Activated T-helper 2 cell treated with anti-CD3 and anti-CD28 coated beads, Interferon-gamma antibody, Interleukin-2, Interleukin-4, amounts not matched to agents 10 μg/mL and 5 μg/mL and 100 μg/mL, durations not matched to agents 14 hours and 24 hours and 36 hours (primary cell): Measurements from ENCODE around the gene MAP3K7CL. TPM values are rescaled to one million over a fixed set of nuclear protein-coding genes. Genes with fewer than 3 reads are reported as not detected.

Source experiments
- DNase-seq: peaks from one replicate; pipeline ENCODE4 v3.0.0; 2021; ENCODE audit warnings: low spot score
- H3K27ac Mint-ChIP-seq: one replicate; pipeline ENCODE4 v1.8.0; 2021; ENCODE audit warnings: mixed read lengths
- H3K27me3 Mint-ChIP-seq: one replicate; pipeline ENCODE4 v1.8.0; 2021; ENCODE audit warnings: low read depth, mixed read lengths
- H3K36me3 Mint-ChIP-seq: one replicate; pipeline ENCODE4 v1.8.0; 2021; ENCODE audit warnings: low read depth, mixed read lengths
- H3K4me1 Mint-ChIP-seq: one replicate; pipeline ENCODE4 v1.8.0; 2021; ENCODE audit warnings: low read depth, mixed read lengths
- H3K4me3 Mint-ChIP-seq: one replicate; pipeline ENCODE4 v1.8.0; 2021; ENCODE audit warnings: low read depth, mild to moderate bottlenecking, moderate library complexity, mixed read lengths
- H3K9me3 Mint-ChIP-seq: one replicate; pipeline ENCODE4 v1.8.0; 2021; ENCODE audit warnings: mixed read lengths
- intact Hi-C: fragments of 100-400 bp; cut with micrococcal nuclease; formaldehyde crosslinking; loops from one replicate; pipeline ENCODE4 v1.15.1; 2023
- total RNA-seq: library from RNA; stranded (reverse); gene quantifications from 2 replicates; pipeline ENCODE4 v1.2.3, GENCODE V29; 2022

Gene MAP3K7CL
- total RNA-seq, 1 donor from 2014 or later = 3.3 TPM

DNA sequence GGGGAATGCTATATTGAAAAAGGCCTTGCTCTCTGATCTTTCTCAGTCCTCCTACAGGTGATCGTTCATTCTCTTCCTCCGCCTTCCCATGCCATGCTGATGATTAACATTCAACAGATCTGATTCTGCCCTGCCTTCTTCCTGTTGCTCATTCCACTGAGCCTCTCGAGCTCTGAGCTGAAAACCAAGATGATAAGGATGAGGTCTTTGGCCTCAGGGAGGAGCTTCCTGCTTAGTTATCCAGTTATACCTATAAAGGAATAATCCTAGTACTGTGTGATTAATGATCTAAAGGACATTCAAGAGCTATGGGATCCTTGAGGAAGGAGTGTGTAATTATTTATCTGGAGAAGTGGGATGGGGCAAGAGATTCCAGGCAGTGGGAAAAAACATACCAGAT is 25.2 kb upstream of the MAP3K7CL start:
- Mint-ChIP-seq H3K9me3 (no peaks in the 10 kb centered on the region), H3K4me1 (peaks cover 10% of the 10 kb centered on the region), H3K27me3 (peaks cover 3% of the 10 kb centered on the region), H3K36me3 (peaks cover 8% of the 10 kb centered on the region), H3K27ac (no peak overlapping the region), H3K4me3 (no peak overlapping the region)
- intact Hi-C loops = no loop called here
- DNase-seq = no peak

DNA sequence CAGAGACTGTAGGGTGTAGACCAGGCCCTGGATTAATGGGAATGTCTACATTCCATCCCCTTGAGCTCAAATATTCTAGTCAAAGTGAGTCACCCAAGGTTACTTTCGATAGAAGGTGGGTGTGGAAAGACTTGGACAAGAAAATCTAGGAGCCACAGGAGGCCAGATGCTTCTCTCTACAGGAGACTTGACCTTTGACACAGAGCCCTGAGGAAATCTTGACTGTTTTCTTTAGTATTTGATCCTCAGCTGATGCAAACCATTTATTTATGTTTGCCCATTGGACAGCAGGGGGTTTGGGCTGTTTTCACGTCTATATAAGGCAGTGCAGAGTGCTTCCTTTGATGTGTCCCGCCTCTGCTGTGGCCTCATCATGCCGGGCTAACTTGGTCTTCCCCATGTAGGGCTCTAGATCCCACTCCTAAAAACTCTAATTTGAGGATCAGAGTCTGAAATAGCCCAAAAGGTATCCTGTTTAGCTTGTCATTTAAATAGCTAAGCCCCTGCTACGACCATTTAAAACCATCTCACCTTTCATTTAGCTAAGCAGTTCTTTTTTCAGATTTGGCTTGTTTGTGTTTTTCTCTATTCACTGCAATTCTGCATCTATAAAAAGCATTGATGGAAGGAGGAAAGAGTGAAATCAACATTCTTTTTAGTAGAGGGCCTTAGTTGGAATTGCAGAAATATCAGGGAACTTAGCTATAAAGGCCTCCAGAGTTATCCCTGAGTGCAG is 15.5 kb upstream of the MAP3K7CL start:
- H3K27ac Mint-ChIP-seq = no peak overlapping the region
- H3K4me1 Mint-ChIP-seq = no peaks in the 10 kb centered on the region
- no peaks in the 10 kb centered on the region for H3K9me3 Mint-ChIP-seq
- no peak for DNase-seq
- H3K4me3 Mint-ChIP-seq = no peak overlapping the region
- intact Hi-C loops = no loop called here
- H3K27me3 Mint-ChIP-seq = no peaks in the 10 kb centered on the region
- no peaks in the 10 kb centered on the region for H3K36me3 Mint-ChIP-seq

DNA sequence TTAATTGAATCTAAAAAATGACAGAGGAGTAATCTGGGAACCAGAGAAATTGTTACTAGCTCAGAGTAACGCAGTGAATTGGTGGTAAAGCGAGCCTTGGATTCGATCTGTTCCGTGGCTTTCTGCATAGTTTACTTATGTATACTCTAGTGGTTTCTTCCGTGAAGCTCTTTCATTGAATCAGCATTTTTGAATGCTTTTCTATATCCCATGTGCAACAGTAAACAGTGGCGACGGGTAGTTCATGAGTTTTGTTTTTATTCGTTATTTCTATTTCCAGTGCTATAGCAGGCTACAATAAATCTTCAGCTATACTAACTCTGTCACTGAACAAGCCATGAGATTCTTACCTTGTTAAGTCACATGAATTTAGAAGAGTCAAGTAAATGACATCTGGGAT is 14.5 kb upstream of the MAP3K7CL start:
- Mint-ChIP-seq H3K27me3 (no peaks in the 10 kb centered on the region), H3K9me3 (no peaks in the 10 kb centered on the region), H3K36me3 (no peaks in the 10 kb centered on the region), H3K4me3 (no peak overlapping the region), H3K4me1 (no peaks in the 10 kb centered on the region), H3K27ac (no peak overlapping the region)
- intact Hi-C loops = no loop called here
- no peak for DNase-seq

DNA sequence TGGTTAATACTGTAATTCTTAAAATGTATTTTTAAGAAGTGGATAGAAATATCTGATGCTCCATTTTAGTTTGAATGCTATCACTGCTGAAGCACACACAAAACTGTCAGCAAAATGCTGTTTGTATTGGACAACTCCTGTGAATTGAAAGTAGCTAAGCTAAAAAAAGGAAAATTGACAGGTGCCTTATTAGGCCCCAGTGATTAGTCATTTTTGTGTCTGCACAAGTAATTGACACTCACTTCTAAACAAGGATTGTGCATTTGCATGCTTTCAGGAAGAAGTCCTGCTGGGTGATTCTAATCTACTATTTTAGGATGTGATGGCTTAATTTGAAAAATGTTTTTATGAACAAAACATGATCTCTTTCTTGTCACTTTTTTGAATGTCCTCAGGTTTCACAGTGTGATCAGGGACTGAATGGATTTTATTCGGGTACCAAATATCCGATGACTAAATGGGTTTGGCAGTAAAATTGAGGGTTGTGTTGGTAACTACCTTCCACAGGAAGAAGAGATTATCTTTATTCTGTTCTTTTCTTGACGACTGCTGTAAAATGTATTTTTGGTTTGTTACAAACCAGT is 13.0 kb upstream of the MAP3K7CL start:
- Mint-ChIP-seq H3K4me1 (no peaks in the 10 kb centered on the region), H3K9me3 (no peaks in the 10 kb centered on the region), H3K36me3 (no peaks in the 10 kb centered on the region), H3K27ac (no peak overlapping the region), H3K4me3 (no peak overlapping the region), H3K27me3 (no peaks in the 10 kb centered on the region)
- intact Hi-C loops = no loop called here
- no peak for DNase-seq

DNA sequence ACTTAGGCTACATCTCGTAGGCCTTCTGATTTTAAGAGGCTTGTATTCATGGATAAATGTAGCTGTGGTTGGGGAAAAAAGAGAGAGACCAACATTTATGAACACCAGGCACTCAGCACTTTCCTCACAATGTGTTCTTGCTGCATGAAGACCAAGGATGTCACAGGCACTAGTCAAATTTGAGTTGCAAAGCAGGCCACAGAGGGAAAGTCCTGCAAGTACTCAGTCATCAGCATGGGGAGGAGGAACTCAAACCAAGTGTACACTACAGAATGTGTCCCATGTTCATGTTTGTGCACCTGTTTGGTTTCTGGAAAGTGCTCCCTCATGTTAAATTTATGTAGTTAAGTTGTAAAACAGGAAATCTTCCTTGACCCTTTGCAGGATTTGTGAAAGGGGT is 8.7 kb upstream of the MAP3K7CL start:
- Mint-ChIP-seq H3K4me3 (no peak overlapping the region), H3K9me3 (no peaks in the 10 kb centered on the region), H3K27me3 (peaks cover 1% of the 10 kb centered on the region), H3K36me3 (no peaks in the 10 kb centered on the region), H3K4me1 (peaks cover 4% of the 10 kb centered on the region), H3K27ac (no peak overlapping the region)
- intact Hi-C loops = no loop called here
- DNase-seq = no peak

DNA sequence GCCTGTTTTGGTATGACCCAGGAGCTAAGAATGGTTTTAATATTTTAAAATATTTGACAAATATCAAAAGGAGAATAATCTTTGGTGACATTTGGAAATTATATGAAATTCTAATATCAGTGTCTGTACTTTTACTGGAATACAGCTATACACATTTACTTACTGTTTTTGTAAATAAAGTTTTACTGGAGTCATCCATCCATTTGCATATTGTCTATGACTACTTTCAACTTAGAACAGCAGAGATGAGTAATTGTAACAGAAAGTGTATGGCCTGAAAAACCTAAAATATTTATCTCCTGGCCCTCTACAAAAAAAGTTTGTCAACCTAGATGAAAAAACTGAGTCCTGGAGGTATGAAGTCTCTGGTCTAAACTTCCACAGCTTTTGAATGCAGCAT is 5.8 kb upstream of the MAP3K7CL start:
- no peaks in the 10 kb centered on the region for H3K36me3 Mint-ChIP-seq
- peaks cover 4% of the 10 kb centered on the region for H3K27me3 Mint-ChIP-seq
- no peak for DNase-seq
- H3K4me1 Mint-ChIP-seq = peaks cover 4% of the 10 kb centered on the region
- no peak overlapping the region for H3K27ac Mint-ChIP-seq
- no peaks in the 10 kb centered on the region for H3K9me3 Mint-ChIP-seq
- no peak overlapping the region for H3K4me3 Mint-ChIP-seq
- intact Hi-C loops = no loop called here

DNA sequence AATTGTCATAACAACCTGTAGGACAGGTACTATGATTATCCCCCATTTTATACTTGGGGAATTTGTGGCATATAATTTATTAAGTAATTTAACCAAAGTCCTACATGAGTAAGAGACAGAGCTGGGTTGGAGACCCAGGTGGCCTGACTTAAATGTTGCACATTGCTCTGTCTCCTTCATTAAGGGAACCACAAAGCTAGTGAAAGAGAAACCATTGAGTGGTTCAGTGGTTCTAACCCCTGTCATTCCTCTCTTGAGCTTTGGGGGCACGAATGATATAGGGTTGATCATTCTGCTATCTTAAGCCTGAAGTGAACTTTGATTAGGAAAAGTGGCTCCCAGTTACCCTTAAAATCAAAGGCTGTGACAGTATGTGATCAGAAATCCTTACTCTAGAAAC is 5.3 kb upstream of the MAP3K7CL start:
- Mint-ChIP-seq H3K9me3 (no peaks in the 10 kb centered on the region), H3K27me3 (peaks cover 6% of the 10 kb centered on the region), H3K4me1 (peaks cover 7% of the 10 kb centered on the region), H3K36me3 (no peaks in the 10 kb centered on the region), H3K4me3 (no peak overlapping the region), H3K27ac (no peak overlapping the region)
- no peak for DNase-seq
- intact Hi-C loops = no loop called here

DNA sequence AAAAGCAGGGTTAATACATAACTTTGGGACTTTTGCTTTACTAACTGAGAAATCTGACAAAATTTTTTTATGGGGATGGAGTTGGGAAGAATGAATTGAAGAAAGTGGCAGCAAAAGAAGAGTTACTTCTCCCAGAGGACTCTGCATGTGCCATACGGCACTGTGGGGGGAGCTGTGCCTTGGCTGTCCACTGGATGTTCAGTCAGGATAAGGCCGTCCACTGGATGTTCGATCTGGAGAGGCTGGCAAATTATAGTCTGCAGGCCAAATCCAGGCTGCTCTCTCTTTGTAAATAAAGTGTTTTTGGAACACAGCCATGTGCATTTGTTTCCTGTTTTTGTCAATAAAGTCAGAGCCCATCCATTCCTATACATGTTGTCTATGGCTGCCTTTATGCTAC is 4.5 kb upstream of the MAP3K7CL start:
- H3K9me3 Mint-ChIP-seq = no peaks in the 10 kb centered on the region
- H3K36me3 Mint-ChIP-seq = no peaks in the 10 kb centered on the region
- H3K27ac Mint-ChIP-seq = no peak overlapping the region
- intact Hi-C loops = no loop called here
- H3K4me3 Mint-ChIP-seq = no peak overlapping the region
- no peak for DNase-seq
- H3K27me3 Mint-ChIP-seq = peaks cover 12% of the 10 kb centered on the region
- peaks cover 12% of the 10 kb centered on the region for H3K4me1 Mint-ChIP-seq

DNA sequence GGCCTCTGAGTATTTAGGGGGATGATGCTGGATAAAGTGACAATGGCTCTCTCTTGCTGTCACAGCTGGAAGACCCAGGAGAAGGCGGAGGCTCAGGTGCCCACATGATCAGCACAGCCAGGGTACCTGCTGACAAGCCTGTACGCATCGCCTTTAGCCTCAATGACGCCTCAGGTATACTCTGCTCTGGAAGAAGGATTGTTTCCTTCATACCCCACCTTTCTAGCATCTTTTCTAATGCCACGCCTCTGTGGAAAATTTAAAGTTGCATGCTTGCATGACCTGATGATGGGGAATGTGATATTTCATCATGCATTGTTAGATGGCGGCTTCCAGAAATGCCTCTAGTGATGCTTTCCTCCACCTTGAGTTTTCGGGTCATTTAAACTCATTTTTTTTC is 2.8 kb downstream of the MAP3K7CL start:
- H3K4me1 Mint-ChIP-seq = peaks cover 8% of the 10 kb centered on the region
- intact Hi-C loops = no loop called here
- DNase-seq = no peak
- no peak overlapping the region for H3K4me3 Mint-ChIP-seq
- H3K27ac Mint-ChIP-seq = no peak overlapping the region
- H3K9me3 Mint-ChIP-seq = no peaks in the 10 kb centered on the region
- peaks cover 26% of the 10 kb centered on the region for H3K27me3 Mint-ChIP-seq
- no peaks in the 10 kb centered on the region for H3K36me3 Mint-ChIP-seq

DNA sequence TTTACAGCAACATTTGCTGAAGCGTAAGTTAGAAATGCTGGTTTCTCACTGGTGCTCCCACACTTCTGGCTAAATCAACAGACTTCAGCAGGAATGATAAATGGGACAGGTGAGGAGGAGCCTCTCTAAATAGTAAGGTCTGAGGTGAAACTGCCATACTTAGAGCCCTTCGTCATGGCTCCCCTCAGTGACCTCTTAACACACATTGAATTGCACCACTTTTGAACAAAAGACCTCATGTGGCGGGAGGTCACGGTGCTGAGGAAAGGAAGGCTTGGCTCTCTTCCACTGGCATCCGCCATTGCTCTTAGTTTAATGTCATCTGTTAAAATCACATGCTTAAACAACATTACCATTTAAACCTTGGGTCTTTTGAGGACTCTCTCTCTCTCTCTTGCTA is 3.4 kb downstream of the MAP3K7CL start:
- H3K27me3 Mint-ChIP-seq = peaks cover 26% of the 10 kb centered on the region
- no peaks in the 10 kb centered on the region for H3K36me3 Mint-ChIP-seq
- no peak overlapping the region for H3K27ac Mint-ChIP-seq
- no peak overlapping the region for H3K4me3 Mint-ChIP-seq
- peaks cover 8% of the 10 kb centered on the region for H3K4me1 Mint-ChIP-seq
- no peaks in the 10 kb centered on the region for H3K9me3 Mint-ChIP-seq
- no peak for DNase-seq
- intact Hi-C loops = no loop called here

DNA sequence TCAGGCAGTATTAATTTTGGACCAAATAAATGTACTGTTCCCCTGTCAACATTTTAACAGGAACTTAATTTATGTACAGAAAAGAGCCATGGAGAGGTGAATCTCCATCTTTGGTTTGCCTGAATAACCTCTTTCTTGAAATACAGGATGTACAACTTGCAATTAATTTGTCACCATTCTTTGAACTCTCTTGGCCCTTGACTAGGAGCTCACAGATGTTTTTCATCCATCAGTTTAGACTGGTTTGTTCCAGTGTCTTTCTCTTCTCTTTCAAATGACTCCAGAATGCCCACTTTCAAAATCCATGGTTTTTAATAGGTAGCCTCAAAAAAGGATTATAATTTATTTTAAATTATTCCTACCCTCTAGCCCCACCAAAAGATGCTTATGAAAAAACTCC is 5.0 kb downstream of the MAP3K7CL start:
- peaks cover 2% of the 10 kb centered on the region for H3K4me1 Mint-ChIP-seq
- no peak overlapping the region for H3K4me3 Mint-ChIP-seq
- no peaks in the 10 kb centered on the region for H3K9me3 Mint-ChIP-seq
- DNase-seq = no peak
- H3K27me3 Mint-ChIP-seq = peaks cover 18% of the 10 kb centered on the region
- intact Hi-C loops = no loop called here
- H3K36me3 Mint-ChIP-seq = no peaks in the 10 kb centered on the region
- H3K27ac Mint-ChIP-seq = no peak overlapping the region

DNA sequence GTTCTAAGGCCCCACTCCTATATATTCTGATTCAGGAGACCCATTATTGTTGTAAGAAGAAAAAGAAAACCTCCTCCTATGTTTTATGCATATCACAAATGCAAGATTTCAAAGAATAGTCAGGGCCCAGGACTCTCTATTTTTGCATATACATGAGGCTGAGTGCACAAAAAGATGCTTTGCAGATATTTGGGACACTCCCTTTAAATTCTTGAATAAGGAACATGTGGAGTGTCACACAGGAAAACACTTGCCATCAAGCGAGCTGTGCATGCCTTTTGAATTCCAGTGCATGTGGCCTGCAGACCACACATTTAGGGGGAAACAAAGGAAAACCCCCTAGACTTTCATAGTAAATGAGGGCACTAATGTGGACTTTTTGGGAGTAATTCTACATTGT is 5.6 kb downstream of the MAP3K7CL start:
- no peak for DNase-seq
- Mint-ChIP-seq H3K9me3 (no peaks in the 10 kb centered on the region), H3K27ac (no peak overlapping the region), H3K36me3 (no peaks in the 10 kb centered on the region), H3K4me3 (no peak overlapping the region), H3K27me3 (peaks cover 15% of the 10 kb centered on the region), H3K4me1 (no peaks in the 10 kb centered on the region)
- intact Hi-C loops = no loop called here

DNA sequence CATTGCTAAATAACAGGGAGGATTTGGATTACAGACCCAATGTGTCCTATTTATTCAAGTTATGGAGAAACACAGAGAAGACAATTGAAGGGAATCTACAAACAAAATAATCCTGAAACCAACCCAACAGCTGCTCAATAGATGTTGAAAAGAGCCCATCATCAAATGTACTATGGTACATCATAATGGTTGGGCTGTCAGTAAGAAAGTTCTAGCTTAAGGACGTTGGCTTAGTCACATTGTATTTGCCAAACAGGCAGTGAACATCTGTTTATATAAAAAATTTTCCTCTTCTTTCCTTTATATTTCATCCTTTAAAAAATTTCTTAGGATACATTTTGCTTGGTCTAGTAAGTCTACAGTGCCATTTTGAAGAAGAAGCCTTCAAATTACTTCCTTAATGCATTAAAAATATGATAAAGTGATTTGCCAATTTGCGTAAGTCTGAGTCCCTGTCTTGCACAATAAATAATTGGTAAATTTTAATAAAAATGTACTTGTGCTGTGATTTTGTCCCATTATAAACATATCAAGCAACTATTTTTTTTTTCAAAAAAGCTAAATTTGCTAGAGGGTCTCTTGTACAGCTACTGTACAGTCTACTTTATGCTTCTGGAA is 14.4 kb downstream of the MAP3K7CL start:
- Mint-ChIP-seq H3K4me3 (no peak overlapping the region), H3K9me3 (no peaks in the 10 kb centered on the region), H3K36me3 (no peaks in the 10 kb centered on the region), H3K27ac (no peak overlapping the region), H3K27me3 (no peaks in the 10 kb centered on the region), H3K4me1 (peaks cover 16% of the 10 kb centered on the region)
- intact Hi-C loops = loop anchor here (5.0 kb wide), 1 partner anchor 157 kb away; no protein-coding TSS in a partner anchor
- no peak for DNase-seq
